SK-N-SH (cell line): ENCODE results near the gene NME9. TPM values are rescaled to one million over a fixed set of nuclear protein-coding genes. Genes with fewer than 3 reads are reported as not detected.

ENCODE experiments used
- CTCF ChIA-PET: fragments of 300-600, 350-600 bp; formaldehyde crosslinking; extraction: SDS; loops from one replicate; lab custom pipeline; 2021; lab: Yijun Ruan, JAX
- POLR2A ChIA-PET: fragments of 350-600 bp; sonication (Branson Sonifier 250); formaldehyde crosslinking; extraction: SDS; loops from one replicate; lab custom pipeline; 2020; ENCODE audit warnings: antibody characterized with exemption, inconsistent platforms; lab: Yijun Ruan, JAX
- DNase-seq: peaks from one replicate; pipeline ENCODE4 v3.0.0; 2012
- H2AFZ ChIP-seq: fragments of 200-600 bp; sonication (generic); 2 replicates; pipeline ENCODE4 v1.8.1; 2016; ENCODE audit warnings: antibody characterized with exemption, mild to moderate bottlenecking, low read depth
- H3F3A ChIP-seq: fragments of 200-600 bp; sonication (generic); replicated peaks from 2 replicates; pipeline ENCODE3; 2016; ENCODE audit warnings: antibody characterized with exemption, mild to moderate bottlenecking; ENCODE audit not compliant: insufficient read depth
- H3K27ac ChIP-seq, 2 experiments: fragments of 200-500 bp in 1 of 2; fragments of 200-600 bp in 1 of 2; sonication (Bioruptor generic) in 1 of 2; sonication (generic), shearing (Covaris generic) in 1 of 2; 2 replicates each; pipeline versions ENCODE4 v1.5.1 to v1.6.1; 2014 to 2016; ENCODE audit warnings: low read depth in 2 of 2, inconsistent platforms in 1 of 2, low read length in 1 of 2, mild to moderate bottlenecking in 1 of 2, mixed read lengths in 1 of 2
- H3K27me3 ChIP-seq: fragments of 200-600 bp; sonication (generic), shearing (Covaris generic); 2 replicates; pipeline ENCODE4 v1.6.1; 2016; ENCODE audit warnings: mixed run types; ENCODE audit not compliant: insufficient read depth
- H3K36me3 ChIP-seq, 2 experiments: fragments of 200-500 bp in 1 of 2; fragments of 200-600 bp in 1 of 2; sonication (Bioruptor generic) in 1 of 2; sonication (generic) in 1 of 2; replicated peaks in 1 of 2; 2 replicates each; pipeline versions ENCODE3 to v1.5.1; 2014 to 2016; ENCODE audit warnings: low read length in 1 of 2, mild to moderate bottlenecking in 1 of 2; ENCODE audit not compliant: insufficient read depth in 2 of 2, control insufficient read depth in 1 of 2
- H3K4me1 ChIP-seq, 2 experiments: fragments of 200-500 bp in 1 of 2; fragments of 200-600 bp in 1 of 2; sonication (Bioruptor generic) in 1 of 2; sonication (generic), shearing (Covaris generic) in 1 of 2; 2 replicates each; pipeline versions ENCODE4 v1.5.1 to v1.6.1; 2014 to 2016; ENCODE audit warnings: low read depth in 1 of 2, low read length in 1 of 2, mixed run types in 1 of 2; ENCODE audit not compliant: insufficient read depth in 2 of 2, control insufficient read depth in 1 of 2
- H3K4me2 ChIP-seq: fragments of 200-600 bp; sonication (generic), shearing (Covaris generic); 2 replicates; pipeline ENCODE4 v1.6.1; 2017; ENCODE audit warnings: mixed run types
- H3K4me3 ChIP-seq, 2 experiments: fragments of 200-500 bp in 1 of 2; fragments of 200-600 bp in 1 of 2; sonication (Bioruptor generic) in 1 of 2; sonication (generic), shearing (Covaris generic) in 1 of 2; 2 replicates each; pipeline versions ENCODE4 v1.5.1 to v1.8.1; 2014 to 2016; ENCODE audit warnings: low read depth in 2 of 2, inconsistent platforms in 1 of 2, low read length in 1 of 2, mild to moderate bottlenecking in 1 of 2, mixed read lengths in 1 of 2, moderate library complexity in 1 of 2
- H3K79me2 ChIP-seq: fragments of 200-600 bp; sonication (generic); 2 replicates; pipeline ENCODE4 v1.8.1; 2017; ENCODE audit warnings: mild to moderate bottlenecking; ENCODE audit not compliant: insufficient read depth
- H3K9ac ChIP-seq: fragments of 200-600 bp; sonication (generic); 2 replicates; pipeline ENCODE4 v1.6.1; 2017; ENCODE audit warnings: mixed run types
- H3K9me2 ChIP-seq: fragments of 200-600 bp; sonication (generic); 2 replicates; pipeline ENCODE4 v1.6.1; 2017; ENCODE audit warnings: mixed run types
- H3K9me3 ChIP-seq: fragments of 200-600 bp; sonication (generic); 2 replicates; pipeline ENCODE4 v1.6.1; 2017; ENCODE audit warnings: mixed run types, mild to moderate bottlenecking, moderate library complexity
- H4K20me1 ChIP-seq: fragments of 200-600 bp; sonication (generic); 2 replicates; pipeline ENCODE4 v1.6.1; 2017; ENCODE audit warnings: mild to moderate bottlenecking, mixed run types; ENCODE audit not compliant: insufficient read depth
- CHD2 ChIP-seq: fragments of 150-350 bp; IDR thresholded peaks from 2 replicates; pipeline ENCODE4 v1.6.1; 2018; ENCODE audit warnings: low read length; ENCODE audit not compliant: partially characterized antibody
- FOSL2 ChIP-seq: IDR thresholded peaks from 2 replicates; pipeline ENCODE4 v1.4.0; 2012; ENCODE audit warnings: low read depth, mild to moderate bottlenecking, moderate library complexity, borderline replicate concordance
- FOXJ3 ChIP-seq: sonication (generic); formaldehyde crosslinking; IDR thresholded peaks from 2 replicates; pipeline ENCODE4 v1.5.1; 2020; ENCODE audit warnings: mild to moderate bottlenecking, missing genetic modification reagents
- GABPA ChIP-seq: IDR thresholded peaks from 2 replicates; pipeline ENCODE4 v1.4.0; 2012; ENCODE audit warnings: low read depth, mild to moderate bottlenecking
- JUND ChIP-seq: IDR thresholded peaks from 2 replicates; pipeline ENCODE4 v1.4.0; 2012
- MAX ChIP-seq: IDR thresholded peaks from 2 replicates; pipeline ENCODE4 v1.4.0; 2012; ENCODE audit warnings: low read depth
- MEF2A ChIP-seq: IDR thresholded peaks from 2 replicates; pipeline ENCODE4 v1.4.0; 2012; ENCODE audit warnings: low read depth, borderline replicate concordance
- MXI1 ChIP-seq: IDR thresholded peaks from 2 replicates; pipeline ENCODE4 v1.6.1; 2012; ENCODE audit warnings: mild to moderate bottlenecking, low read depth, low read length, improper control_type of control experiment
- PBX3 ChIP-seq: IDR thresholded peaks from 2 replicates; pipeline ENCODE4; 2012
- POLR2AphosphoS5 ChIP-seq: IDR thresholded peaks from 2 replicates; pipeline ENCODE4 v1.6.1; 2012; ENCODE audit warnings: low read depth, low read length
- RAD21 ChIP-seq: IDR thresholded peaks from 2 replicates; pipeline ENCODE4 v1.6.1; 2012; ENCODE audit warnings: mild to moderate bottlenecking, low read length
- RXRA ChIP-seq: IDR thresholded peaks from 2 replicates; pipeline ENCODE4 v1.4.0; 2012; ENCODE audit warnings: low read depth, mild to moderate bottlenecking, borderline replicate concordance
- SMC3 ChIP-seq: IDR thresholded peaks from 2 replicates; pipeline ENCODE4 v1.6.1; 2012; ENCODE audit warnings: low read depth, low read length, improper control_type of control experiment
- TAF1 ChIP-seq: IDR thresholded peaks from 2 replicates; pipeline ENCODE4 v1.6.1; 2012; ENCODE audit warnings: low read depth, mild to moderate bottlenecking, low read length, moderate library complexity, borderline replicate concordance
- TCF12 ChIP-seq: IDR thresholded peaks from 2 replicates; pipeline ENCODE4 v1.4.0; 2012
- TEAD4 ChIP-seq: IDR thresholded peaks from 2 replicates; pipeline ENCODE4 v1.4.0; 2012; ENCODE audit warnings: mild to moderate bottlenecking, borderline replicate concordance; ENCODE audit not compliant: insufficient read depth
- YY1 ChIP-seq: IDR thresholded peaks from 2 replicates; pipeline ENCODE4 v1.4.0; 2012; ENCODE audit warnings: low read depth, mild to moderate bottlenecking
- WGBS: methylation state at CpG from one replicate; pipeline ENCODE4 v1.1.6; 2017; ENCODE audit warnings: low lambda C conversion rate; 5-methylcytosine and 5-hydroxymethylcytosine counted together
- polyA plus RNA-seq, 3 experiments: library from polyadenylated mRNA; depleted of rRNA; stranded (reverse); fragments of >200 nt; gene quantifications; 2 replicates each; pipeline ENCODE4 v1.2.3, GENCODE V29; 2012
- TF ChIP-seq, protein P1 (sequence below): IDR thresholded peaks from 2 replicates; pipeline ENCODE4 v1.4.0; 2012; ENCODE audit warnings: low read depth, borderline replicate concordance
- TF ChIP-seq, protein P2 (sequence below): fragments of 150-350 bp; IDR thresholded peaks from 2 replicates; pipeline ENCODE4 v1.6.1; 2016; ENCODE audit warnings: mild to moderate bottlenecking, low read depth, low read length

The NME9 gene
- polyA plus RNA-seq, 1 of the 3 experiments (the other 2 are of a cell fraction), result 0.43 TPM

DNA sequence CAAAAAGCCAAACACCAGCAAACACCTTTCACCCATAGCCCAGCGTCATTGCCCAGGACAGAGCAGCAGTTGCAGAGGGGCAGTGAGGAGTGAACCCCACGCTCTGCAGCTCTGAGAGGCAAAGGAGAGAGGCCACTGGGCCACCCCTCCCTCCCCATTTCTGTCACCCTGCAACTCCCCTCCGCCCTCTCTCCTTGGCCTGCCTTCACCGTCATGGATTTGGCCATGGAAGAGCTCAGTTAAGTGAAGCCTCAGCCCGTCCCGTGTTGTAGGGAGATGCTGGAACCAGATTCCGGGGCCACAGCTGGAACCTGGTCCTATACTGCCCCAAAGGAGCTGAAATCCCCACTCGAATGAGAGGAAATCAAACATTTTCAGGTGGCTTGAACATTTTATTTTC lies 40.7 kb upstream of the NME9 start:
- no peaks in the 10 kb centered on the region for H3K27me3 ChIP-seq
- H3K4me3 ChIP-seq, result no peak overlapping the region
- H3K36me3 ChIP-seq, result no peaks in the 10 kb centered on the region
- no peak overlapping the region for H2AFZ ChIP-seq
- ChIA-PET POLR2A (no interaction called here), CTCF (interaction anchor here (1.2 to 2.5 kb wide), 3 partner anchors 10 to 21 kb away, joined by 3 to 7 read pairs (median 4); no protein-coding TSS in a partner anchor)
- no peaks in the 10 kb centered on the region for H3K4me1 ChIP-seq
- H3K9me2 ChIP-seq, result no peaks in the 10 kb centered on the region
- no peak overlapping the region for H3K27ac ChIP-seq
- no peaks in the 10 kb centered on the region for H3F3A ChIP-seq
- no peak for DNase-seq
- WGBS, result 74% methylated on average over 5 of the region's 8 CpGs
- no peak for TF ChIP-seq TCF12
- no peak for TF ChIP-seq POLR2AphosphoS5
- TF ChIP-seq FOXJ3, result no peak
- no peak for TF ChIP-seq SMC3
- TF ChIP-seq GABPA, result no peak
- TF ChIP-seq, protein P1, sequence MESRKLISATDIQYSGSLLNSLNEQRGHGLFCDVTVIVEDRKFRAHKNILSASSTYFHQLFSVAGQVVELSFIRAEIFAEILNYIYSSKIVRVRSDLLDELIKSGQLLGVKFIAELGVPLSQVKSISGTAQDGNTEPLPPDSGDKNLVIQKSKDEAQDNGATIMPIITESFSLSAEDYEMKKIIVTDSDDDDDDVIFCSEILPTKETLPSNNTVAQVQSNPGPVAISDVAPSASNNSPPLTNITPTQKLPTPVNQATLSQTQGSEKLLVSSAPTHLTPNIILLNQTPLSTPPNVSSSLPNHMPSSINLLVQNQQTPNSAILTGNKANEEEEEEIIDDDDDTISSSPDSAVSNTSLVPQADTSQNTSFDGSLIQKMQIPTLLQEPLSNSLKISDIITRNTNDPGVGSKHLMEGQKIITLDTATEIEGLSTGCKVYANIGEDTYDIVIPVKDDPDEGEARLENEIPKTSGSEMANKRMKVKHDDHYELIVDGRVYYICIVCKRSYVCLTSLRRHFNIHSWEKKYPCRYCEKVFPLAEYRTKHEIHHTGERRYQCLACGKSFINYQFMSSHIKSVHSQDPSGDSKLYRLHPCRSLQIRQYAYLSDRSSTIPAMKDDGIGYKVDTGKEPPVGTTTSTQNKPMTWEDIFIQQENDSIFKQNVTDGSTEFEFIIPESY, result no peak
- TF ChIP-seq CHD2, result no peak
- no peak for TF ChIP-seq MEF2A
- TF ChIP-seq, protein P2, sequence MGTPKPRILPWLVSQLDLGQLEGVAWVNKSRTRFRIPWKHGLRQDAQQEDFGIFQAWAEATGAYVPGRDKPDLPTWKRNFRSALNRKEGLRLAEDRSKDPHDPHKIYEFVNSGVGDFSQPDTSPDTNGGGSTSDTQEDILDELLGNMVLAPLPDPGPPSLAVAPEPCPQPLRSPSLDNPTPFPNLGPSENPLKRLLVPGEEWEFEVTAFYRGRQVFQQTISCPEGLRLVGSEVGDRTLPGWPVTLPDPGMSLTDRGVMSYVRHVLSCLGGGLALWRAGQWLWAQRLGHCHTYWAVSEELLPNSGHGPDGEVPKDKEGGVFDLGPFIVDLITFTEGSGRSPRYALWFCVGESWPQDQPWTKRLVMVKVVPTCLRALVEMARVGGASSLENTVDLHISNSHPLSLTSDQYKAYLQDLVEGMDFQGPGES, result no peak
- no peak for TF ChIP-seq TEAD4
- TF ChIP-seq RAD21, result no peak
- no peak for TF ChIP-seq MAX
- TF ChIP-seq TAF1, result no peak
- no peak for TF ChIP-seq YY1
- no peak for TF ChIP-seq MXI1
- TF ChIP-seq JUND, result no peak
- no peak for TF ChIP-seq RXRA
- no peak for TF ChIP-seq PBX3
- TF ChIP-seq FOSL2, result no peak
- H3K9me3 ChIP-seq, result no peaks in the 10 kb centered on the region
- no peak overlapping the region for H3K4me2 ChIP-seq
- H4K20me1 ChIP-seq, result no peaks in the 10 kb centered on the region
- peaks cover 5% of the 10 kb centered on the region; the same call in 1 of the 2 replicates for H3K79me2 ChIP-seq
- no peak overlapping the region for H3K9ac ChIP-seq
